Activated T-cell treated with anti-CD3 and anti-CD28 coated beads, Interleukin-2, amount 50 U/mL, for 4 hours (primary cell): ENCODE results near the gene SEPTIN12. TPM values are rescaled to one million over a fixed set of nuclear protein-coding genes. Genes with fewer than 3 reads are reported as not detected.
A peak's percentile ranks its signal among the peaks of the same experiment; 100 is the strongest.

Source experiments
- ATAC-seq, 2 donors: fragments of 200-7000 bp; cut with Tn5 transposase; one replicate each; pipeline ENCODE4 v1.10.0; 2021
- DNase-seq: peaks from one replicate; pipeline ENCODE4 v3.0.0-alpha.2; 2020
- H3K27me3 Mint-ChIP-seq: one replicate; pipeline ENCODE4 v1.8.0; 2021; ENCODE audit warnings: low read depth, mixed read lengths
- H3K36me3 Mint-ChIP-seq: one replicate; pipeline ENCODE4 v1.8.0; 2022; ENCODE audit warnings: mixed read lengths; ENCODE audit not compliant: insufficient read depth
- H3K4me1 Mint-ChIP-seq: one replicate; pipeline ENCODE4 v1.8.0; 2021; ENCODE audit warnings: low read depth, mixed read lengths
- H3K4me3 Mint-ChIP-seq: one replicate; pipeline ENCODE4 v1.8.0; 2021; ENCODE audit warnings: mild to moderate bottlenecking, moderate library complexity, mixed read lengths
- H3K9me3 Mint-ChIP-seq: one replicate; pipeline ENCODE4 v1.8.0; 2021; ENCODE audit warnings: mixed read lengths
- total RNA-seq, 3 donors: library from RNA; stranded (reverse); gene quantifications; one replicate each; pipeline ENCODE4 v1.2.1, GENCODE V29; 2021

The SEPTIN12 gene
- total RNA-seq, 3 donors from 2014 or later, result not detected

GRCh38 chr16:4783951-4784336 is 4.2 kb downstream of the SEPTIN12 start:
- H3K27me3 Mint-ChIP-seq, result no peaks in the 10 kb centered on the region
- no peaks in the 10 kb centered on the region for H3K4me1 Mint-ChIP-seq
- H3K36me3 Mint-ChIP-seq, result no peaks in the 10 kb centered on the region
- H3K4me3 Mint-ChIP-seq, result no peak overlapping the region
- DNase-seq (no peak), ATAC-seq (no peak)
- no peaks in the 10 kb centered on the region for H3K9me3 Mint-ChIP-seq

- Mint-ChIP-seq H3K27me3 (no peaks in the 10 kb centered on the region), H3K4me3 (no peak overlapping the region), H3K36me3 (no peaks in the 10 kb centered on the region), H3K9me3 (no peaks in the 10 kb centered on the region), H3K4me1 (no peaks in the 10 kb centered on the region)
- no peak for DNase-seq
- no peak for ATAC-seq
Measured at GRCh38 chr16:4783251-4783950, 4.7 kb downstream of the SEPTIN12 start.

GRCh38 chr16:4780235-4780634 is 7.9 kb downstream of the SEPTIN12 start:
- no peak overlapping the region for H3K4me3 Mint-ChIP-seq
- no peak for ATAC-seq
- no peaks in the 10 kb centered on the region for H3K36me3 Mint-ChIP-seq
- DNase-seq, result no peak
- no peaks in the 10 kb centered on the region for H3K9me3 Mint-ChIP-seq
- no peaks in the 10 kb centered on the region for H3K4me1 Mint-ChIP-seq
- H3K27me3 Mint-ChIP-seq, result no peaks in the 10 kb centered on the region

- Mint-ChIP-seq H3K27me3 (no peaks in the 10 kb centered on the region), H3K4me3 (no peak overlapping the region), H3K4me1 (no peaks in the 10 kb centered on the region), H3K9me3 (no peaks in the 10 kb centered on the region), H3K36me3 (no peaks in the 10 kb centered on the region)
- no peak for DNase-seq
- no peak for ATAC-seq
Measured at GRCh38 chr16:4778050-4778392, 10.1 kb downstream of the SEPTIN12 start.

- ATAC-seq (no peak), DNase-seq (no peak)
- Mint-ChIP-seq H3K4me1 (no peaks in the 10 kb centered on the region), H3K9me3 (no peaks in the 10 kb centered on the region), H3K27me3 (no peaks in the 10 kb centered on the region), H3K36me3 (no peaks in the 10 kb centered on the region), H3K4me3 (no peak overlapping the region)
Measured at GRCh38 chr16:4777339-4778049, 10.7 kb downstream of the SEPTIN12 start.

- DNase-seq (no peak), ATAC-seq (no peak)
- Mint-ChIP-seq H3K9me3 (no peaks in the 10 kb centered on the region), H3K27me3 (no peaks in the 10 kb centered on the region), H3K4me3 (no peak overlapping the region), H3K4me1 (no peaks in the 10 kb centered on the region), H3K36me3 (no peaks in the 10 kb centered on the region)
Measured at GRCh38 chr16:4776141-4776705, 11.9 kb downstream of the SEPTIN12 start.

GRCh38 chr16:4775005-4775404 is 13.1 kb downstream of the SEPTIN12 start:
- Mint-ChIP-seq H3K4me1 (no peaks in the 10 kb centered on the region), H3K27me3 (no peaks in the 10 kb centered on the region), H3K4me3 (no peak overlapping the region), H3K36me3 (no peaks in the 10 kb centered on the region), H3K9me3 (no peaks in the 10 kb centered on the region)
- ATAC-seq (no peak), DNase-seq (no peak)

- H3K4me3 Mint-ChIP-seq, result no peak overlapping the region
- DNase-seq (no peak), ATAC-seq (no peak)
- H3K9me3 Mint-ChIP-seq, result no peaks in the 10 kb centered on the region
- H3K36me3 Mint-ChIP-seq, result no peaks in the 10 kb centered on the region
- H3K4me1 Mint-ChIP-seq, result peaks cover 18% of the 10 kb centered on the region
- no peaks in the 10 kb centered on the region for H3K27me3 Mint-ChIP-seq
Measured at GRCh38 chr16:4772351-4772750, 15.8 kb downstream of the SEPTIN12 start.

GRCh38 chr16:4771646-4772045 is 16.5 kb downstream of the SEPTIN12 start:
- Mint-ChIP-seq H3K4me1 (peaks cover 21% of the 10 kb centered on the region), H3K4me3 (no peak overlapping the region), H3K36me3 (no peaks in the 10 kb centered on the region), H3K27me3 (no peaks in the 10 kb centered on the region), H3K9me3 (no peaks in the 10 kb centered on the region)
- DNase-seq, result no peak
- no peak for ATAC-seq

GRCh38 chr16:4769306-4769638 is 18.9 kb downstream of the SEPTIN12 start:
- H3K4me3 Mint-ChIP-seq, result peak overlapping the region; percentile 89
- no peaks in the 10 kb centered on the region for H3K9me3 Mint-ChIP-seq
- H3K27me3 Mint-ChIP-seq, result no peaks in the 10 kb centered on the region
- no peak for DNase-seq
- ATAC-seq, result no peak
- no peaks in the 10 kb centered on the region for H3K36me3 Mint-ChIP-seq
- H3K4me1 Mint-ChIP-seq, result peaks cover 29% of the 10 kb centered on the region

- Mint-ChIP-seq H3K36me3 (no peaks in the 10 kb centered on the region), H3K9me3 (no peaks in the 10 kb centered on the region), H3K27me3 (no peaks in the 10 kb centered on the region), H3K4me3 (peak overlapping the region; percentile 89), H3K4me1 (peaks cover 29% of the 10 kb centered on the region)
- DNase-seq (peak; percentile 80), ATAC-seq (peak; percentile 70 to 71)
Measured at GRCh38 chr16:4768549-4769305, 19.4 kb downstream of the SEPTIN12 start.

- Mint-ChIP-seq H3K27me3 (no peaks in the 10 kb centered on the region), H3K9me3 (no peaks in the 10 kb centered on the region), H3K4me1 (peaks cover 29% of the 10 kb centered on the region), H3K36me3 (no peaks in the 10 kb centered on the region), H3K4me3 (peak overlapping the region; percentile 89)
- DNase-seq, result no peak
- no peak for ATAC-seq
Measured at GRCh38 chr16:4767872-4768548, 20.1 kb downstream of the SEPTIN12 start.

GRCh38 chr16:4766875-4767628 is 21.1 kb downstream of the SEPTIN12 start, which contains the start of gene ZNF500:
Gene ZNF500 (minus strand): TSS chr16:4767162. CDS start chr16:4765978, 1,184 bp downstream.
- DNase-seq (peak; percentile 98), ATAC-seq (peak; percentile 94)
- Mint-ChIP-seq H3K36me3 (peaks cover 4% of the 10 kb centered on the region), H3K27me3 (no peaks in the 10 kb centered on the region), H3K4me3 (peak within 1 kb of the TSS; percentile 89), H3K9me3 (no peaks in the 10 kb centered on the region), H3K4me1 (peaks cover 29% of the 10 kb centered on the region)
